GM12878 (cell line): ENCODE measurements around the gene PAF1. TPM values are rescaled to one million over a fixed set of nuclear protein-coding genes. Genes with fewer than 3 reads are reported as not detected.

Experiments used
- CEBPB ChIP-seq, 2 experiments: fragments of 150-350 bp in 1 of 2; IDR thresholded peaks; 2 replicates each; pipeline ENCODE4 v1.6.1; 2012 to 2014; ENCODE audit warnings: low read depth in 2 of 2, low read length in 2 of 2, borderline replicate concordance in 1 of 2, inconsistent platforms in 1 of 2
- CHD1 ChIP-seq: IDR thresholded peaks from 2 replicates; pipeline ENCODE4 v1.6.1; 2012; ENCODE audit warnings: low read depth, low read length, improper control_type of control experiment
- CREM ChIP-seq: IDR thresholded peaks from 2 replicates; pipeline ENCODE4 v1.6.1; 2014; ENCODE audit warnings: antibody characterized with exemption, low read depth
- PAX5 ChIP-seq: IDR thresholded peaks from 2 replicates; pipeline ENCODE4 v1.6.1; 2011; ENCODE audit warnings: low read depth, low read length, borderline replicate concordance
- RFX5 ChIP-seq: IDR thresholded peaks from 2 replicates; pipeline ENCODE4 v1.6.1; 2011; ENCODE audit warnings: low read depth, low read length, improper control_type of control experiment
- SP1 ChIP-seq: IDR thresholded peaks from one replicate; pipeline ENCODE4 v1.6.1; 2011; ENCODE audit warnings: low read depth, low read length
- SPI1 ChIP-seq: IDR thresholded peaks from 2 replicates; pipeline ENCODE4 v1.6.1; 2011; ENCODE audit warnings: low read depth, mild to moderate bottlenecking, low read length, moderate library complexity, borderline replicate concordance; ENCODE audit not compliant: insufficient read depth
- TARDBP ChIP-seq: IDR thresholded peaks from 2 replicates; pipeline ENCODE4 v1.6.1; 2016; ENCODE audit warnings: borderline replicate concordance
- YY1 ChIP-seq: IDR thresholded peaks from 2 replicates; pipeline ENCODE4 v1.6.1; 2011; ENCODE audit warnings: low read depth, mild to moderate bottlenecking, low read length
- polyA plus RNA-seq, 11 experiments: library from polyadenylated mRNA; depleted of rRNA in 4 of 11; unstranded in 6 of 11; stranded (reverse) in 5 of 11; fragments of >200 nt; fragmentation: Nextera tagmentation in 4 of 11; fragmentation: Illumina TruSeq in 1 of 11; extraction: Ambion mirVana in 4 of 11; extraction: Trizol in 1 of 11; gene quantifications; 1 replicate in 1 of 11; 2 replicates in 10 of 11; pipeline versions ENCODE4 v1.2.1 to v1.2.3, GENCODE V29; 2011 to 2016; ENCODE audit warnings: inconsistent platforms in 2 of 11, missing spikeins in 2 of 11, low read depth in 1 of 11
- total RNA-seq, 4 experiments: library from RNA; depleted of rRNA in 3 of 4; stranded (reverse); fragments of >200 nt in 3 of 4; fragmentation: Illumina TruSeq in 1 of 4; extraction: Trizol in 1 of 4; gene quantifications; 2 replicates each; pipeline versions ENCODE4 v1.2.1 to v1.2.3, GENCODE V29; 2013 to 2021
- TF ChIP-seq, protein P1 (sequence below): fragments of 450-650 bp; conservative IDR thresholded peaks from 2 replicates; pipeline ENCODE4 v1.6.1; 2017; ENCODE audit warnings: mild to moderate bottlenecking, moderate library complexity
- TF ChIP-seq, protein P2 (sequence below): fragments of 450-650 bp; IDR thresholded peaks from 2 replicates; pipeline ENCODE4 v1.6.1; 2016; ENCODE audit warnings: mild to moderate bottlenecking
- TF ChIP-seq, protein P3 (sequence below): IDR thresholded peaks from 2 replicates; pipeline ENCODE4 v1.6.1; 2012; ENCODE audit warnings: low read depth, low read length, improper control_type of control experiment
- TF ChIP-seq, protein P4 (sequence below): fragments of 450-650 bp; IDR thresholded peaks from 2 replicates; pipeline ENCODE4 v1.6.1; 2017; ENCODE audit warnings: mild to moderate bottlenecking, moderate library complexity
- TF ChIP-seq, protein P5 (sequence below): fragments of 150-350 bp; IDR thresholded peaks from 2 replicates; pipeline ENCODE4 v1.6.1; 2014; ENCODE audit warnings: mild to moderate bottlenecking, low read depth, low read length

PAF1 gene
- total and polyA plus RNA-seq, 10 of the 15 experiments (the other 5 are each of a cell fraction or from before 2014, with no cell fraction given): 1.7 to 45.8 (median 39.6) TPM

DNA sequence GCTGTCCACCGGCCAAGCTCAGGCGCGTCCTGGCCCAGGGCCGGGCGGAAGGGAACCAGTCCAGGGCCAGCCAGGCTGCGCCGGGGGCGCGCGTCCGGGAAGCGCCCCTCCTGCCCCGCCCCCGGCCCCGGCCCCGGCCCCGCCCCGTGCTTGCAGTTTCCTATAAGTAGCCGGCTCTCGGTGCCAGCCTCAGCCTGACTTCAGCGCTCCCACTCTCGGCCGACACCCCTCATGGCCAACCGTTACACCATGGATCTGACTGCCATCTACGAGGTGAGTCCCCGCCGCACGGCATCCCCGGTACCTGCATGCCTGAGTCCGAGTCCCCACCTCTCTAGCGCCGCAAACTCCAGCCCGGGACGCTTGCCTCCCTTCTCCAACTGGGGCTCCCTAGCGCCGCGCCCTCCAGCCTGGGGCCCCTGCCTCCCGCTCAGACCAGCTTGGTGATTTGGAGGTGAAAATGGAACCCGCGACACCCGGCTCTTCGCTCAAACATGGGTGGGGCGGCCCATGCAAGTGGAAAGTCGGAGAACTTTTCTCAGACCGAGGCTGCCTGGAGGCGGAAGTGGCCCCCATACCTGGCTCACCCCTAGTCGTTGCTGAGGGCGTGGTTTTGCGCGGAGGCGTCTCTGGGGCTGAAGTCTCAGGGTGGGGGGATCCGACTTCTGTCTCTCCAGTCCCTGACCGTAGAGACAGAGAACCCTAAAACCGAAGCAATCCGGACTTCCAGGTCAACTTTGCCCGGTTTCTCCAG, 15.9 kb upstream of the PAF1 start, which contains the start of gene ZFP36 (continued):
- peak; percentile 44; the same call in 1 of the 2 replicates for TF ChIP-seq CREM
- TF ChIP-seq, protein P1, sequence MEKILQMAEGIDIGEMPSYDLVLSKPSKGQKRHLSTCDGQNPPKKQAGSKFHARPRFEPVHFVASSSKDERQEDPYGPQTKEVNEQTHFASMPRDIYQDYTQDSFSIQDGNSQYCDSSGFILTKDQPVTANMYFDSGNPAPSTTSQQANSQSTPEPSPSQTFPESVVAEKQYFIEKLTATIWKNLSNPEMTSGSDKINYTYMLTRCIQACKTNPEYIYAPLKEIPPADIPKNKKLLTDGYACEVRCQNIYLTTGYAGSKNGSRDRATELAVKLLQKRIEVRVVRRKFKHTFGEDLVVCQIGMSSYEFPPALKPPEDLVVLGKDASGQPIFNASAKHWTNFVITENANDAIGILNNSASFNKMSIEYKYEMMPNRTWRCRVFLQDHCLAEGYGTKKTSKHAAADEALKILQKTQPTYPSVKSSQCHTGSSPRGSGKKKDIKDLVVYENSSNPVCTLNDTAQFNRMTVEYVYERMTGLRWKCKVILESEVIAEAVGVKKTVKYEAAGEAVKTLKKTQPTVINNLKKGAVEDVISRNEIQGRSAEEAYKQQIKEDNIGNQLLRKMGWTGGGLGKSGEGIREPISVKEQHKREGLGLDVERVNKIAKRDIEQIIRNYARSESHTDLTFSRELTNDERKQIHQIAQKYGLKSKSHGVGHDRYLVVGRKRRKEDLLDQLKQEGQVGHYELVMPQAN: peak; percentile 86
- TF ChIP-seq RFX5: 0 out of 2 replicates have a peak, but pooled peaks have one; percentile 8
- TF ChIP-seq CEBPB (IDR thresholded peaks at IDR 0.05; ENCODE audit: borderline replicate concordance in 1 of 2, low read depth in 2 of 2, low read length in 2 of 2): no peak
- peak; percentile 68 for TF ChIP-seq YY1
- TF ChIP-seq, protein P2, sequence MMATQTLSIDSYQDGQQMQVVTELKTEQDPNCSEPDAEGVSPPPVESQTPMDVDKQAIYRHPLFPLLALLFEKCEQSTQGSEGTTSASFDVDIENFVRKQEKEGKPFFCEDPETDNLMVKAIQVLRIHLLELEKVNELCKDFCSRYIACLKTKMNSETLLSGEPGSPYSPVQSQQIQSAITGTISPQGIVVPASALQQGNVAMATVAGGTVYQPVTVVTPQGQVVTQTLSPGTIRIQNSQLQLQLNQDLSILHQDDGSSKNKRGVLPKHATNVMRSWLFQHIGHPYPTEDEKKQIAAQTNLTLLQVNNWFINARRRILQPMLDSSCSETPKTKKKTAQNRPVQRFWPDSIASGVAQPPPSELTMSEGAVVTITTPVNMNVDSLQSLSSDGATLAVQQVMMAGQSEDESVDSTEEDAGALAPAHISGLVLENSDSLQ: peak; percentile 9; the same call in 1 of the 2 replicates
- TF ChIP-seq SPI1: peak; percentile 44; the same call in 1 of the 2 replicates
- TF ChIP-seq, protein P3, sequence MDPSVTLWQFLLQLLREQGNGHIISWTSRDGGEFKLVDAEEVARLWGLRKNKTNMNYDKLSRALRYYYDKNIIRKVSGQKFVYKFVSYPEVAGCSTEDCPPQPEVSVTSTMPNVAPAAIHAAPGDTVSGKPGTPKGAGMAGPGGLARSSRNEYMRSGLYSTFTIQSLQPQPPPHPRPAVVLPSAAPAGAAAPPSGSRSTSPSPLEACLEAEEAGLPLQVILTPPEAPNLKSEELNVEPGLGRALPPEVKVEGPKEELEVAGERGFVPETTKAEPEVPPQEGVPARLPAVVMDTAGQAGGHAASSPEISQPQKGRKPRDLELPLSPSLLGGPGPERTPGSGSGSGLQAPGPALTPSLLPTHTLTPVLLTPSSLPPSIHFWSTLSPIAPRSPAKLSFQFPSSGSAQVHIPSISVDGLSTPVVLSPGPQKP: peak; percentile 91
- peak; percentile 10 for TF ChIP-seq SP1
- TF ChIP-seq CHD1: peak; percentile 81
- TF ChIP-seq, protein P4, sequence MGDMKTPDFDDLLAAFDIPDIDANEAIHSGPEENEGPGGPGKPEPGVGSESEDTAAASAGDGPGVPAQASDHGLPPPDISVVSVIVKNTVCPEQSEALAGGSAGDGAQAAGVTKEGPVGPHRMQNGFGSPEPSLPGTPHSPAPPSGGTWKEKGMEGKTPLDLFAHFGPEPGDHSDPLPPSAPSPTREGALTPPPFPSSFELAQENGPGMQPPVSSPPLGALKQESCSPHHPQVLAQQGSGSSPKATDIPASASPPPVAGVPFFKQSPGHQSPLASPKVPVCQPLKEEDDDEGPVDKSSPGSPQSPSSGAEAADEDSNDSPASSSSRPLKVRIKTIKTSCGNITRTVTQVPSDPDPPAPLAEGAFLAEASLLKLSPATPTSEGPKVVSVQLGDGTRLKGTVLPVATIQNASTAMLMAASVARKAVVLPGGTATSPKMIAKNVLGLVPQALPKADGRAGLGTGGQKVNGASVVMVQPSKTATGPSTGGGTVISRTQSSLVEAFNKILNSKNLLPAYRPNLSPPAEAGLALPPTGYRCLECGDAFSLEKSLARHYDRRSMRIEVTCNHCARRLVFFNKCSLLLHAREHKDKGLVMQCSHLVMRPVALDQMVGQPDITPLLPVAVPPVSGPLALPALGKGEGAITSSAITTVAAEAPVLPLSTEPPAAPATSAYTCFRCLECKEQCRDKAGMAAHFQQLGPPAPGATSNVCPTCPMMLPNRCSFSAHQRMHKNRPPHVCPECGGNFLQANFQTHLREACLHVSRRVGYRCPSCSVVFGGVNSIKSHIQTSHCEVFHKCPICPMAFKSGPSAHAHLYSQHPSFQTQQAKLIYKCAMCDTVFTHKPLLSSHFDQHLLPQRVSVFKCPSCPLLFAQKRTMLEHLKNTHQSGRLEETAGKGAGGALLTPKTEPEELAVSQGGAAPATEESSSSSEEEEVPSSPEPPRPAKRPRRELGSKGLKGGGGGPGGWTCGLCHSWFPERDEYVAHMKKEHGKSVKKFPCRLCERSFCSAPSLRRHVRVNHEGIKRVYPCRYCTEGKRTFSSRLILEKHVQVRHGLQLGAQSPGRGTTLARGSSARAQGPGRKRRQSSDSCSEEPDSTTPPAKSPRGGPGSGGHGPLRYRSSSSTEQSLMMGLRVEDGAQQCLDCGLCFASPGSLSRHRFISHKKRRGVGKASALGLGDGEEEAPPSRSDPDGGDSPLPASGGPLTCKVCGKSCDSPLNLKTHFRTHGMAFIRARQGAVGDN: peak; percentile 99
- TF ChIP-seq PAX5: 0 out of 2 replicates have a peak, but pooled peaks have one; percentile 14
- TF ChIP-seq, protein P5, sequence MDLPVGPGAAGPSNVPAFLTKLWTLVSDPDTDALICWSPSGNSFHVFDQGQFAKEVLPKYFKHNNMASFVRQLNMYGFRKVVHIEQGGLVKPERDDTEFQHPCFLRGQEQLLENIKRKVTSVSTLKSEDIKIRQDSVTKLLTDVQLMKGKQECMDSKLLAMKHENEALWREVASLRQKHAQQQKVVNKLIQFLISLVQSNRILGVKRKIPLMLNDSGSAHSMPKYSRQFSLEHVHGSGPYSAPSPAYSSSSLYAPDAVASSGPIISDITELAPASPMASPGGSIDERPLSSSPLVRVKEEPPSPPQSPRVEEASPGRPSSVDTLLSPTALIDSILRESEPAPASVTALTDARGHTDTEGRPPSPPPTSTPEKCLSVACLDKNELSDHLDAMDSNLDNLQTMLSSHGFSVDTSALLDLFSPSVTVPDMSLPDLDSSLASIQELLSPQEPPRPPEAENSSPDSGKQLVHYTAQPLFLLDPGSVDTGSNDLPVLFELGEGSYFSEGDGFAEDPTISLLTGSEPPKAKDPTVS: 0 out of 2 replicates have a peak, but pooled peaks have one; percentile 7
- 0 out of 2 replicates have a peak, but pooled peaks have one; percentile 49 for TF ChIP-seq TARDBP
